Sigmoid colon (tissue), 4 donors: ENCODE results near the gene GPC6.

ENCODE experiments used
- CTCF ChIP-seq, 4 experiments: fragments of 450-650 bp in 3 of 4; fragments of 200-600 bp in 1 of 4; IDR thresholded peaks; one replicate each; pipeline ENCODE4 v1.5.1; 2016 to 2019; ENCODE audit warnings: antibody characterized with exemption in 4 of 4, mild to moderate bottlenecking in 3 of 4, moderate library complexity in 2 of 4
- EP300 ChIP-seq, 4 donors: sonication (generic); formaldehyde crosslinking; IDR thresholded peaks; one replicate each; pipeline ENCODE4 v1.6.1; 2017; ENCODE audit warnings: antibody characterized with exemption in 4 of 4
- POLR2A ChIP-seq, 2 donors: fragments of 450-650 bp; IDR thresholded peaks; one replicate each; pipeline ENCODE4 v1.6.1; 2016; ENCODE audit warnings: antibody characterized with exemption in 2 of 2, mild to moderate bottlenecking in 2 of 2, moderate library complexity in 2 of 2
- POLR2AphosphoS5 ChIP-seq, 4 donors: sonication (generic); formaldehyde crosslinking; IDR thresholded peaks; one replicate each; pipeline ENCODE4 v1.6.1; 2017; ENCODE audit warnings: antibody characterized with exemption in 4 of 4

- TF ChIP-seq POLR2A (IDR thresholded peaks at IDR 0.05) (no peak), POLR2AphosphoS5 (IDR thresholded peaks at IDR 0.05) (no peak), CTCF (IDR thresholded peaks at IDR 0.05) (no peak), EP300 (IDR thresholded peaks at IDR 0.05) (no peak)
Observed at GRCh38 chr13:94145966-94146365, 919.4 kb downstream of the GPC6 start.
